Neural cell (in vitro differentiated cells): ENCODE measurements around the gene CD27.

Experiments
- CTCF ChIP-seq: fragments of 450-650 bp; IDR thresholded peaks from 2 replicates; pipeline ENCODE4 v1.5.1; 2014; ENCODE audit warnings: antibody characterized with exemption, mild to moderate bottlenecking, moderate library complexity; ENCODE audit not compliant: poor library complexity, severe bottlenecking
- EZH2 ChIP-seq: fragments of 200-600, 300-800 bp; shearing (Covaris generic), sonication (generic); IDR thresholded peaks from 2 replicates; pipeline ENCODE4 v1.6.1; 2014; ENCODE audit warnings: antibody characterized with exemption, low read length, borderline replicate concordance, mild to moderate bottlenecking; ENCODE audit not compliant: insufficient read depth, poor library complexity, severe bottlenecking
- MXI1 ChIP-seq: fragments of 450-650 bp; conservative IDR thresholded peaks from 2 replicates; pipeline ENCODE4 v1.6.1; 2014; ENCODE audit warnings: antibody characterized with exemption, mild to moderate bottlenecking; ENCODE audit not compliant: poor library complexity, severe bottlenecking
- POLR2AphosphoS5 ChIP-seq: IDR thresholded peaks from 2 replicates; pipeline ENCODE4 v1.6.1; 2012
- RAD21 ChIP-seq: fragments of 450-650 bp; conservative IDR thresholded peaks from 2 replicates; pipeline ENCODE4 v1.6.1; 2014; ENCODE audit warnings: antibody characterized with exemption, mild to moderate bottlenecking, moderate library complexity
- SMC3 ChIP-seq: fragments of 450-650 bp; conservative IDR thresholded peaks from 2 replicates; pipeline ENCODE4 v1.6.1; 2014; ENCODE audit warnings: antibody characterized with exemption, mild to moderate bottlenecking, moderate library complexity; ENCODE audit not compliant: poor library complexity
- TF ChIP-seq, protein P1 (sequence below): IDR thresholded peaks from 2 replicates; pipeline ENCODE4 v1.6.1; 2012; ENCODE audit warnings: borderline replicate concordance

- TF ChIP-seq CTCF (no peak), POLR2AphosphoS5 (no peak), EZH2 (no peak), SMC3 (no peak), MXI1 (no peak), RAD21 (no peak)
- TF ChIP-seq, protein P1, sequence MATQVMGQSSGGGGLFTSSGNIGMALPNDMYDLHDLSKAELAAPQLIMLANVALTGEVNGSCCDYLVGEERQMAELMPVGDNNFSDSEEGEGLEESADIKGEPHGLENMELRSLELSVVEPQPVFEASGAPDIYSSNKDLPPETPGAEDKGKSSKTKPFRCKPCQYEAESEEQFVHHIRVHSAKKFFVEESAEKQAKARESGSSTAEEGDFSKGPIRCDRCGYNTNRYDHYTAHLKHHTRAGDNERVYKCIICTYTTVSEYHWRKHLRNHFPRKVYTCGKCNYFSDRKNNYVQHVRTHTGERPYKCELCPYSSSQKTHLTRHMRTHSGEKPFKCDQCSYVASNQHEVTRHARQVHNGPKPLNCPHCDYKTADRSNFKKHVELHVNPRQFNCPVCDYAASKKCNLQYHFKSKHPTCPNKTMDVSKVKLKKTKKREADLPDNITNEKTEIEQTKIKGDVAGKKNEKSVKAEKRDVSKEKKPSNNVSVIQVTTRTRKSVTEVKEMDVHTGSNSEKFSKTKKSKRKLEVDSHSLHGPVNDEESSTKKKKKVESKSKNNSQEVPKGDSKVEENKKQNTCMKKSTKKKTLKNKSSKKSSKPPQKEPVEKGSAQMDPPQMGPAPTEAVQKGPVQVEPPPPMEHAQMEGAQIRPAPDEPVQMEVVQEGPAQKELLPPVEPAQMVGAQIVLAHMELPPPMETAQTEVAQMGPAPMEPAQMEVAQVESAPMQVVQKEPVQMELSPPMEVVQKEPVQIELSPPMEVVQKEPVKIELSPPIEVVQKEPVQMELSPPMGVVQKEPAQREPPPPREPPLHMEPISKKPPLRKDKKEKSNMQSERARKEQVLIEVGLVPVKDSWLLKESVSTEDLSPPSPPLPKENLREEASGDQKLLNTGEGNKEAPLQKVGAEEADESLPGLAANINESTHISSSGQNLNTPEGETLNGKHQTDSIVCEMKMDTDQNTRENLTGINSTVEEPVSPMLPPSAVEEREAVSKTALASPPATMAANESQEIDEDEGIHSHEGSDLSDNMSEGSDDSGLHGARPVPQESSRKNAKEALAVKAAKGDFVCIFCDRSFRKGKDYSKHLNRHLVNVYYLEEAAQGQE: no peak
Measured at GRCh38 chr12:6466184-6466573, 21.4 kb downstream of the CD27 start.
